Measurements from ENCODE around the gene PABPN1L. TPM values are rescaled to one million over a fixed set of nuclear protein-coding genes. Genes with fewer than 3 reads are reported as not detected.
"Not testable (repeated sequence)": the region's sequence is repeated elsewhere in the genome, so short reads cannot be mapped to it uniquely, and the experiment has no call there.

Gene PABPN1L
- total RNA-seq, 1 donor from 2014 or later: 0.40 TPM

GRCh38 chr16:88893127-88893968 lies 26.9 kb upstream of the PABPN1L start:
- H3K36me3 Mint-ChIP-seq: peaks cover 10% of the 10 kb centered on the region

GRCh38 chr16:88892065-88892464 lies 25.6 kb upstream of the PABPN1L start:
- H3K27me3 Mint-ChIP-seq (ENCODE audit: low read depth): no peaks in the 10 kb centered on the region
- H3K9me3 Mint-ChIP-seq: no peaks in the 10 kb centered on the region
- TF ChIP-seq, protein P1, sequence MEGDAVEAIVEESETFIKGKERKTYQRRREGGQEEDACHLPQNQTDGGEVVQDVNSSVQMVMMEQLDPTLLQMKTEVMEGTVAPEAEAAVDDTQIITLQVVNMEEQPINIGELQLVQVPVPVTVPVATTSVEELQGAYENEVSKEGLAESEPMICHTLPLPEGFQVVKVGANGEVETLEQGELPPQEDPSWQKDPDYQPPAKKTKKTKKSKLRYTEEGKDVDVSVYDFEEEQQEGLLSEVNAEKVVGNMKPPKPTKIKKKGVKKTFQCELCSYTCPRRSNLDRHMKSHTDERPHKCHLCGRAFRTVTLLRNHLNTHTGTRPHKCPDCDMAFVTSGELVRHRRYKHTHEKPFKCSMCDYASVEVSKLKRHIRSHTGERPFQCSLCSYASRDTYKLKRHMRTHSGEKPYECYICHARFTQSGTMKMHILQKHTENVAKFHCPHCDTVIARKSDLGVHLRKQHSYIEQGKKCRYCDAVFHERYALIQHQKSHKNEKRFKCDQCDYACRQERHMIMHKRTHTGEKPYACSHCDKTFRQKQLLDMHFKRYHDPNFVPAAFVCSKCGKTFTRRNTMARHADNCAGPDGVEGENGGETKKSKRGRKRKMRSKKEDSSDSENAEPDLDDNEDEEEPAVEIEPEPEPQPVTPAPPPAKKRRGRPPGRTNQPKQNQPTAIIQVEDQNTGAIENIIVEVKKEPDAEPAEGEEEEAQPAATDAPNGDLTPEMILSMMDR (IDR thresholded peaks at IDR 0.05; ENCODE audit: unreplicated experiment): no peak
- H3K36me3 Mint-ChIP-seq: peaks cover 10% of the 10 kb centered on the region
- DNase-seq (ENCODE audit: low spot score in 2 of 2, unreplicated experiment in 2 of 2): no peak
- no peak overlapping the region for H3K27ac Mint-ChIP-seq
- no peaks in the 10 kb centered on the region for H3K4me1 Mint-ChIP-seq
- no peak overlapping the region for H3K4me3 Mint-ChIP-seq

More at GRCh38 chr16:88893127-88893968, 26.9 kb upstream of the PABPN1L start:
- Mint-ChIP-seq H3K27ac (no peak overlapping the region), H3K4me1 (no peaks in the 10 kb centered on the region), H3K27me3 (ENCODE audit: low read depth) (no peaks in the 10 kb centered on the region), H3K9me3 (no peaks in the 10 kb centered on the region), H3K4me3 (no peak overlapping the region)
- no peak for DNase-seq (ENCODE audit: low spot score in 2 of 2, unreplicated experiment in 2 of 2)
- TF ChIP-seq, protein P1 (IDR thresholded peaks at IDR 0.05; ENCODE audit: unreplicated experiment): no peak

- no peak overlapping the region for H3K27ac Mint-ChIP-seq
- no peak for DNase-seq (ENCODE audit: low spot score in 2 of 2, unreplicated experiment in 2 of 2)
- no peaks in the 10 kb centered on the region for H3K27me3 Mint-ChIP-seq (ENCODE audit: low read depth)
- no peak overlapping the region for H3K4me3 Mint-ChIP-seq
- H3K4me1 Mint-ChIP-seq: no peaks in the 10 kb centered on the region
- TF ChIP-seq, protein P1 (IDR thresholded peaks at IDR 0.05; ENCODE audit: unreplicated experiment): no peak
- H3K36me3 Mint-ChIP-seq: peaks cover 10% of the 10 kb centered on the region
- H3K9me3 Mint-ChIP-seq: no peaks in the 10 kb centered on the region
These were observed 24.6 kb upstream of the PABPN1L start for GRCh38 chr16:88891083-88891482.

DNA sequence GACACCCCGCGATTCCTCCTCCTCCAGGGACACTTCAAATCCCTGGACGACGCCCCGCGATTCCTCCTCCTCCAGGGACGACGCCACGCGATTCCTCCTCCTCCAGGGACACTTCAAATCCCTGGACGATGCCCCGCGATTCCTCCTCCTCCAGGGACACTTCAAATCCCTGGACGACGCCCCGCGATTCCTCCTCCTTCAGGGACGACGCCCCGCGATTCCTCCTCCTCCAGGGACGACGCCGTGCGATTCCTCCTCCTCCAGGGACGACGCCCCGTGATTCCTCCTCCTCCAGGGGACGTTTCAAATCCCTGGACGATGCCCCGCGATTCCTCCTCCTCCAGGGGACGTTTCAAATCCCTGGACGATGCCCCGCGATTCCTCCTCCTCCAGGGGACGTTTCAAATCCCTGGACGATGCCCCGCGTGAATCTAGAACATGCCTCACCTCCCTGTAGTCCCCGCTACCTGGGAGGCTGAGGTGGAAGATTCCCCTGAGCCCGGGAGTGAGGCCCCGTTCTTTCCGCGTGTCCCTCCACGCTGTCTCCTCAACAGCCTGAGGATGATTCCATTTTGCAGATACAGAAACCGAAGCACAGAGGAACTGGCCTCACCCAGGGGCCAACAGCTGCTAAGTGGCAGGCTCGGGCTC lies 23.4 kb upstream of the PABPN1L start:
- H3K4me1 Mint-ChIP-seq; H3K27me3 Mint-ChIP-seq (ENCODE audit: low read depth); H3K4me3 Mint-ChIP-seq; H3K36me3 Mint-ChIP-seq; H3K27ac Mint-ChIP-seq; H3K9me3 Mint-ChIP-seq; DNase-seq (ENCODE audit: low spot score in 2 of 2, unreplicated experiment in 2 of 2): not testable (repeated sequence)

GRCh38 chr16:88888461-88889387 lies 22.3 kb upstream of the PABPN1L start:
- Mint-ChIP-seq H3K27ac (no peak overlapping the region), H3K27me3 (ENCODE audit: low read depth) (no peaks in the 10 kb centered on the region), H3K36me3 (peaks cover 10% of the 10 kb centered on the region), H3K4me1 (no peaks in the 10 kb centered on the region), H3K4me3 (no peak overlapping the region), H3K9me3 (no peaks in the 10 kb centered on the region)
- DNase-seq (ENCODE audit: low spot score in 2 of 2, unreplicated experiment in 2 of 2): no peak
- TF ChIP-seq, protein P1 (IDR thresholded peaks at IDR 0.05; ENCODE audit: unreplicated experiment): no peak
